HG02623 (cell line): ENCODE data around the gene TNP2.
"Not testable (repeated sequence)": the region's sequence is repeated elsewhere in the genome, so short reads cannot be mapped to it uniquely, and the experiment has no call there.

ENCODE experiments used
- ATAC-seq: cut with Tn5 transposase; IDR thresholded peaks from one replicate; pipeline ENCODE4 v1.9.1; 2021; ENCODE audit warnings: moderate library complexity; ENCODE audit not compliant: unreplicated experiment

The TNP2 gene

GRCh38 chr16:11224096-11224893, 44.8 kb downstream of the TNP2 start:
- no peak for ATAC-seq

GRCh38 chr16:11220507-11220906, 48.6 kb downstream of the TNP2 start:
- not testable (repeated sequence) for ATAC-seq

GRCh38 chr16:11219178-11219577, 49.9 kb downstream of the TNP2 start:
- no peak for ATAC-seq

GRCh38 chr16:11218604-11218962, 50.5 kb downstream of the TNP2 start:
- ATAC-seq, result no peak
